Measurements from ENCODE around the gene IDH3A. TPM values are rescaled to one million over a fixed set of nuclear protein-coding genes. Genes with fewer than 3 reads are reported as not detected.
A peak's percentile ranks its signal among the peaks of the same experiment; 100 is the strongest.

The IDH3A gene
- total RNA-seq, 2 donors from 2014 or later, result 34.2 to 43.2 TPM

DNA sequence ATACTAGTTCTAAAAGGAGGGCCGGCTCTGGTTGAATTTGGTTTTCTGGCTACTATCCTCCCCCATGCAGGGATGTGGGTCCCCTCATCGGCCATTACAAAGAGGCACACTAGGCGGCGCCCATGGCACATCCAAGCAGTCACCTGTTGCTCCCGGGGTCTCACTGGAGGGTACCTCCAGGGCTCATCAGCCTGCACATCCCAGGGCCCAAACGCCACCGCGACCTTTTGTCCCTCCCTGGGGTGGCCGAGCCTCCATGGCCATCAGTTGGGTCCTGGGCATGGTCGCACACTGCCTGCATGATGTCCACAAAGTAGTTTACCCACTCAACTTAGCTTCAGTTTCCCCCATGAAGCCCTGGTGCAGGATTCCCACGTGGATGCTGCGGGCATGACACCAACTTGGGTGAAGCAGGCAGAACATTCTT is 28.3 kb downstream of the IDH3A start:
- Mint-ChIP-seq H3K4me3 (no peak overlapping the region), H3K27me3 (ENCODE audit: insufficient read depth) (no peaks in the 10 kb centered on the region), H3K27ac (no peak overlapping the region), H3K4me1 (no peaks in the 10 kb centered on the region), H3K36me3 (ENCODE audit: low read depth) (peaks cover 4% of the 10 kb centered on the region), H3K9me3 (no peaks in the 10 kb centered on the region)
- no peaks in the 10 kb centered on the region for H3K36me3 ChIP-seq (ENCODE audit: control insufficient read depth, insufficient read depth, low read length)
- H3K4me3 ChIP-seq (ENCODE audit: low read length), result no peak overlapping the region
- H3K9me3 ChIP-seq (ENCODE audit: control insufficient read depth, low read length), result no peaks in the 10 kb centered on the region
- DNase-seq, result peak; percentile 94
- H3K4me1 ChIP-seq (ENCODE audit: control insufficient read depth, insufficient read depth, low read length), result no peaks in the 10 kb centered on the region
- no peaks in the 10 kb centered on the region for H3K27me3 ChIP-seq (ENCODE audit: control insufficient read depth, insufficient read depth, low read length, poor library complexity, severe bottlenecking)
- 34 to 37% methylated on average over 4 to 12 of the region's 12 CpGs for WGBS, 2 experiments (ENCODE audit: insufficient coverage in 1 of 2, insufficient read length in 1 of 2)
- no peak overlapping the region for H3K9ac ChIP-seq (ENCODE audit: extremely low read depth, low read length, poor library complexity, severe bottlenecking)
- TF ChIP-seq, protein P1, sequence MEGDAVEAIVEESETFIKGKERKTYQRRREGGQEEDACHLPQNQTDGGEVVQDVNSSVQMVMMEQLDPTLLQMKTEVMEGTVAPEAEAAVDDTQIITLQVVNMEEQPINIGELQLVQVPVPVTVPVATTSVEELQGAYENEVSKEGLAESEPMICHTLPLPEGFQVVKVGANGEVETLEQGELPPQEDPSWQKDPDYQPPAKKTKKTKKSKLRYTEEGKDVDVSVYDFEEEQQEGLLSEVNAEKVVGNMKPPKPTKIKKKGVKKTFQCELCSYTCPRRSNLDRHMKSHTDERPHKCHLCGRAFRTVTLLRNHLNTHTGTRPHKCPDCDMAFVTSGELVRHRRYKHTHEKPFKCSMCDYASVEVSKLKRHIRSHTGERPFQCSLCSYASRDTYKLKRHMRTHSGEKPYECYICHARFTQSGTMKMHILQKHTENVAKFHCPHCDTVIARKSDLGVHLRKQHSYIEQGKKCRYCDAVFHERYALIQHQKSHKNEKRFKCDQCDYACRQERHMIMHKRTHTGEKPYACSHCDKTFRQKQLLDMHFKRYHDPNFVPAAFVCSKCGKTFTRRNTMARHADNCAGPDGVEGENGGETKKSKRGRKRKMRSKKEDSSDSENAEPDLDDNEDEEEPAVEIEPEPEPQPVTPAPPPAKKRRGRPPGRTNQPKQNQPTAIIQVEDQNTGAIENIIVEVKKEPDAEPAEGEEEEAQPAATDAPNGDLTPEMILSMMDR (conservative IDR thresholded peaks at IDR 0.05), result peak; percentile 89
- H3K27ac ChIP-seq (ENCODE audit: low read depth, low read length), result no peak overlapping the region

DNA sequence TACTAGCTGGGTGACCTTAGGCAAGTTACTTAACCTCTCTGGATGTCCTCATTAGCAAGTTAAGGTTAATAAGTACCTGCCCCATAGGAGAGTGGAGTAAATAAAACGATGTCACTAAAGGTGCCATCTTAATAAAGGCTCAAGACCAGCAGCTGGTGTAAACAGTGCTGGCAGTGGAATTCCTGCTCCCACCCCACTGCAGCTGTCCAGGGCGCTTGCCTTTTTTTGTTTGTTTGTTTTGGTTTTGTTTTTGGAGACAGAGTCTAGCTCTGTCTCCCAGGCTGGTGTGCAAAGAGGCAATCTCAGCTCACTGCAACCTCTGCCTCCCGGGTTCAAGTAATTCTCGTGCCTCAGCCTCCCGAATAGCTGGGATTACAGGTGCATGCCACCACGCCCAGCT is 28.9 kb downstream of the IDH3A start:
- WGBS, 2 experiments (ENCODE audit: insufficient coverage in 1 of 2, insufficient read length in 1 of 2), result 89 to 100% methylated on average over 3 to 6 of the region's 6 CpGs
- no peak overlapping the region for H3K27ac ChIP-seq (ENCODE audit: low read depth, low read length)
- DNase-seq, result no peak
- H3K27me3 ChIP-seq (ENCODE audit: control insufficient read depth, insufficient read depth, low read length, poor library complexity, severe bottlenecking), result no peaks in the 10 kb centered on the region
- no peaks in the 10 kb centered on the region for H3K36me3 ChIP-seq (ENCODE audit: control insufficient read depth, insufficient read depth, low read length)
- no peak overlapping the region for H3K4me3 Mint-ChIP-seq
- H3K36me3 Mint-ChIP-seq (ENCODE audit: low read depth), result no peaks in the 10 kb centered on the region
- no peaks in the 10 kb centered on the region for H3K4me1 Mint-ChIP-seq
- no peaks in the 10 kb centered on the region for H3K27me3 Mint-ChIP-seq (ENCODE audit: insufficient read depth)
- H3K9me3 Mint-ChIP-seq, result no peaks in the 10 kb centered on the region
- H3K9me3 ChIP-seq (ENCODE audit: control insufficient read depth, low read length), result no peaks in the 10 kb centered on the region
- no peak overlapping the region for H3K4me3 ChIP-seq (ENCODE audit: low read length)
- H3K27ac Mint-ChIP-seq, result no peak overlapping the region
- no peaks in the 10 kb centered on the region for H3K4me1 ChIP-seq (ENCODE audit: control insufficient read depth, insufficient read depth, low read length)
- H3K9ac ChIP-seq (ENCODE audit: extremely low read depth, low read length, poor library complexity, severe bottlenecking), result no peak overlapping the region
- TF ChIP-seq, protein P1 (conservative IDR thresholded peaks at IDR 0.05), result no peak

DNA sequence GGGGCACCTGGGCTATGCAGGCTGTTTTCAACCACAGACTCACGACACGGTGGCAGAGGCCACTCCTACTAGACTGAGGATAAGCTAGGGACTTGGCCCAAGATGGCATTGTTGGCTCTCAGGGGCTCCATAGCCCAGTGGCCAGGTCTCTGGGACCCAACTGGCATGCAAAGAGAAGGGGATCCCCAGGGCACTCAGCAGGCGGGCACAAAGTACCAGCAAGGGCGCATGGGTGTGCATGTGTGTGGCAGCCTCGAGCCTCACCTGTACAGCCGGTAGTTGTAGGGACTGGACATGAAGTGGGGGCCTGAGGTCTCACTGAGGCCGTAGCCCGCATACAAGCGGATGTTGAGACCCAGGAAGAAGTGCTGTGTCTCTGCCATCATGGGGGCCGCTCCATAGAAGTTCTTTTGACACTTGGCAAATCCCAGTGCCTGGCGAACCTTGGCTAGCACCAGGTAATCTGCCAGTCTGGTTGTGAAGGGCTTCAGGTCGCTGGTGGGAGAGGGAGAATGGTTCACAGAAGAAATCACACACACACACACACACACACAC is 30.2 kb downstream of the IDH3A start:
- TF ChIP-seq, protein P1 (conservative IDR thresholded peaks at IDR 0.05), result no peak
- H3K27me3 ChIP-seq (ENCODE audit: control insufficient read depth, insufficient read depth, low read length, poor library complexity, severe bottlenecking), result no peaks in the 10 kb centered on the region
- Mint-ChIP-seq H3K27me3 (ENCODE audit: insufficient read depth) (no peaks in the 10 kb centered on the region), H3K36me3 (ENCODE audit: low read depth) (no peaks in the 10 kb centered on the region), H3K4me1 (no peaks in the 10 kb centered on the region), H3K27ac (no peak overlapping the region), H3K4me3 (no peak overlapping the region), H3K9me3 (no peaks in the 10 kb centered on the region)
- no peaks in the 10 kb centered on the region for H3K36me3 ChIP-seq (ENCODE audit: control insufficient read depth, insufficient read depth, low read length)
- no peaks in the 10 kb centered on the region for H3K4me1 ChIP-seq (ENCODE audit: control insufficient read depth, insufficient read depth, low read length)
- no peak overlapping the region for H3K9ac ChIP-seq (ENCODE audit: extremely low read depth, low read length, poor library complexity, severe bottlenecking)
- DNase-seq, result no peak
- H3K4me3 ChIP-seq (ENCODE audit: low read length), result no peak overlapping the region
- no peak overlapping the region for H3K27ac ChIP-seq (ENCODE audit: low read depth, low read length)
- no peaks in the 10 kb centered on the region for H3K9me3 ChIP-seq (ENCODE audit: control insufficient read depth, low read length)
- 90 to 94% methylated on average over 9 to 11 of the region's 12 CpGs for WGBS, 2 experiments (ENCODE audit: insufficient coverage in 1 of 2, insufficient read length in 1 of 2)
